Endothelial cell (in vitro differentiated cells): ENCODE results near the gene MMP14. TPM values are rescaled to one million over a fixed set of nuclear protein-coding genes. Genes with fewer than 3 reads are reported as not detected.
"Not testable (repeated sequence)": the region's sequence is repeated elsewhere in the genome, so short reads cannot be mapped to it uniquely, and the experiment has no call there.

Source experiments
- DNase-seq: peaks from one replicate; pipeline ENCODE4 v3.0.0; 2021; ENCODE audit warnings: low spot score
- H3K27ac Mint-ChIP-seq: one replicate; pipeline ENCODE4 v1.8.0; 2021; ENCODE audit warnings: mixed read lengths, inconsistent platforms; ENCODE audit not compliant: unreplicated experiment
- H3K27me3 Mint-ChIP-seq: one replicate; pipeline ENCODE4 v1.8.0; 2021; ENCODE audit warnings: mild to moderate bottlenecking, moderate library complexity, mixed read lengths, inconsistent platforms; ENCODE audit not compliant: unreplicated experiment
- H3K36me3 Mint-ChIP-seq: one replicate; pipeline ENCODE4 v1.8.0; 2021; ENCODE audit warnings: mild to moderate bottlenecking, low read depth, mixed read lengths, inconsistent platforms; ENCODE audit not compliant: unreplicated experiment
- H3K4me1 Mint-ChIP-seq: one replicate; pipeline ENCODE4 v1.8.0; 2021; ENCODE audit warnings: mild to moderate bottlenecking, mixed read lengths, inconsistent platforms; ENCODE audit not compliant: unreplicated experiment
- H3K4me3 Mint-ChIP-seq: one replicate; pipeline ENCODE4 v1.8.0; 2021; ENCODE audit warnings: mild to moderate bottlenecking, mixed read lengths, inconsistent platforms; ENCODE audit not compliant: unreplicated experiment
- H3K9me3 Mint-ChIP-seq: one replicate; pipeline ENCODE4 v1.8.0; 2021; ENCODE audit warnings: mixed read lengths, inconsistent platforms; ENCODE audit not compliant: unreplicated experiment
- CTCF ChIP-seq: fragments of 200-600 bp; sonication (generic); IDR thresholded peaks from one replicate; pipeline ENCODE4 v1.5.0; 2021; ENCODE audit warnings: antibody characterized with exemption; ENCODE audit not compliant: unreplicated experiment
- total RNA-seq: library from RNA; stranded (reverse); fragmentation: NEBNext Ultra II Directional; extraction: Animal tissue kit (Norgen Biotek cat#: 25700); gene quantifications from one replicate; pipeline ENCODE4 v1.2.1, GENCODE V29; 2021; ENCODE audit not compliant: unreplicated experiment

Gene MMP14
- total RNA-seq, 1 donor from 2014 or later: 819 TPM

DNA sequence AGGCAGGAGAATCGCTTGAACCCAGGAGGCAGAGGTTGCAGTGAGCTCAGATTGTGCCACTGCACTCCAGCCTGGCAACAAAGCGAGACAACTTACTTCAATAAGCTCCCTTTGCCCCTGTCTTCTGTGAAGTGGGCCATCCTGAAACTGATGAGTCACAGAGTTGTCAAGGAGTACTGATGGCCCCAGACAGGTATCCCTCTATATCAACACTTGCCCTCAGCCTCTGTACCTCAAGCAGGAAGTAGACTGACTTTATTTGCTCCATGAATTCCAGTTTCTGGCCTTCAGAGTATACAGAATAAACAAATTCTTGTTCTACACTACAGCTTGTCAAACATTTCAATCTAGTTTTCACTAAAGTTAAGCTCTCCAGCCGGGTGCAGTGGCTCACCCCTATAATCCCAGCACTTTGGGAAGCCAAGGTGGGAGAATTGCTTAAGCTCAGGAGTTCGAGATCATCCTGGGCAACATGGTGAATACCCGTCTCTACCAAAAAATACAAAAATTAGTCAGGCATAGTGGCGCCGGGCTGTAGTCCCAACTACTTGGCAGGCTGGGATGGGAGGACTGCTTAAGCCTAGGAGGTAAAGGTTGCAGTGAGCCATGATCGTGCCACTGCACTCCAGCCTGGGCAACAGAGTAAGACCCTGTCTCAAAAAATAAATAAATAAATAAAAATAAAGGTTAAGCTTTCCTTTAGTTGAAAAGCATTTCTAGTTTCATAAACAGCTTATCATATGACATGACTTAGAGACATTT, 18.8 kb downstream of the MMP14 start:
- peaks cover 13% of the 10 kb centered on the region for H3K4me1 Mint-ChIP-seq
- peaks cover 2% of the 10 kb centered on the region for H3K27me3 Mint-ChIP-seq
- no peaks in the 10 kb centered on the region for H3K9me3 Mint-ChIP-seq
- no peaks in the 10 kb centered on the region for H3K36me3 Mint-ChIP-seq
- DNase-seq: no peak
- TF ChIP-seq CTCF: no peak
- H3K27ac Mint-ChIP-seq: no peak overlapping the region
- no peak overlapping the region for H3K4me3 Mint-ChIP-seq

DNA sequence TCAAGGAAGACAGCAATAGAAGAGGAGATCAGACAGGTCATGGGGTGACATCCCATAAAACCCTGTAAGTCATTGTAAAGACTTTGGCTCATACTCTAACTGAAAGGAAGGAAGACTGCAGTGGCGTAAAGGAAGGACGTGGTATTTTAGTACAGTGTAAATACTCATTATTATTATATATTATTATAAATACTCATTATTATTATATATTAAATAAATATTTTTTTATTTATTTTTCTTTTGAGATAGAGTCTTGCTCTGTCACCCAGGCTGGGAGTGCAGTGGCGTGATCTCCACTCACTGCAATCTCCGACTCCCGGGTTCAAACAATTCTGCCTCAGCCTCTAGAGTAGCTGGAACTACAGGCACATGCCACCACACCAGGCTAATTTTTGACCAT, 20.0 kb downstream of the MMP14 start:
- H3K4me1 Mint-ChIP-seq: peaks cover 7% of the 10 kb centered on the region
- peaks cover 2% of the 10 kb centered on the region for H3K27me3 Mint-ChIP-seq
- H3K4me3 Mint-ChIP-seq: no peak overlapping the region
- no peak for DNase-seq
- TF ChIP-seq CTCF: no peak
- H3K36me3 Mint-ChIP-seq: no peaks in the 10 kb centered on the region
- H3K9me3 Mint-ChIP-seq: no peaks in the 10 kb centered on the region
- H3K27ac Mint-ChIP-seq: no peak overlapping the region

DNA sequence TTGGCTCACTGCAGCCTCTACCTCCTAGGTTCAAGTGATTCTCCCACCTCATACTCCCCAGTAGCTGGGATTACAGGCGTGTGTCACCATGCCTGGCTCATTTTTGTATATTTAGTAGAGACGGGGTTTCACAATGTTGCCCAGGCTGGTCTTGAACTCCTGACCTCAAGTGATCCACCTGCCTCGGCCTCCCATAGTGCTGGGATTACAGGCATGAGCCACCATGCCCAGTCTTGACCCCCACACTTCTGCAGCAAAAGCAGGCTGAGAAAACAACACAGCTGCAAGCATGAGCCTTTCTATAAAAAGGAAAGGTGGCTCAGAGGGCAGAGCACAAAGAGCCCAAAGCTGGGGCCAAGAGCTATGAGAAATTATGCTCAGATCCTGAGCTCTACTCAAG, 24.0 kb downstream of the MMP14 start:
- H3K27me3 Mint-ChIP-seq, H3K27ac Mint-ChIP-seq, H3K4me3 Mint-ChIP-seq, H3K9me3 Mint-ChIP-seq, DNase-seq, H3K4me1 Mint-ChIP-seq, H3K36me3 Mint-ChIP-seq: not testable (repeated sequence)

GRCh38 chr14:22861651-22862050, 25.3 kb downstream of the MMP14 start:
- Mint-ChIP-seq H3K27ac (no peak overlapping the region), H3K4me1 (peaks cover 8% of the 10 kb centered on the region)
- no peak for DNase-seq

DNA sequence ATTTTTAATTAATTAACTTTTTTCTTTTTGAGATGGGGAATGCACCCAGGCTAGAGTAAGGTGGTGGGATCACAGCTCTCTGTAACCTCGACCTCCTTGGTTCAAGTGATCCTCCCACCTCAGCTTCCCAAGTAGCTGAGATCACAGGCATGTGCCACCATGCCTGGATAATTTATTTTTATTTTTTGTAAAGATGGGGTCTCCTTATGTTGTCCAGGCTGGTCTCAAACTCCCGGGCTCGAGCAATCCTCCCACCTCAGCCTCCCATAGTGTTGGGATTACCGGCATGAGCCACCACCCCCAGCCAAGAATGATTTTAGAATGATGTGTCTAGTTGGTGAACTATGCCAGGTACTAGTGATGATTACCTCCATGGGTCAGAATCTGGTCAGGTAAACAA, 28.6 kb downstream of the MMP14 start:
- no peak for DNase-seq
- H3K27me3 Mint-ChIP-seq: peaks cover 2% of the 10 kb centered on the region
- no peak overlapping the region for H3K4me3 Mint-ChIP-seq
- no peaks in the 10 kb centered on the region for H3K9me3 Mint-ChIP-seq
- no peak for TF ChIP-seq CTCF
- no peak overlapping the region for H3K27ac Mint-ChIP-seq
- H3K4me1 Mint-ChIP-seq: peaks cover 10% of the 10 kb centered on the region
- no peaks in the 10 kb centered on the region for H3K36me3 Mint-ChIP-seq

More at GRCh38 chr14:22861651-22862050, 25.3 kb downstream of the MMP14 start:
- TF ChIP-seq CTCF: no peak
- Mint-ChIP-seq H3K27me3 (no peaks in the 10 kb centered on the region), H3K9me3 (no peaks in the 10 kb centered on the region), H3K4me3 (no peak overlapping the region), H3K36me3 (no peaks in the 10 kb centered on the region)
